HEK293 (cell line): ENCODE measurements around the gene JAZF1.
A peak's percentile ranks its signal among the peaks of the same experiment; 100 is the strongest.

Experiments used
- CTCF ChIA-PET: fragments of 350-600 bp; formaldehyde crosslinking; extraction: SDS; loops from one replicate; lab custom pipeline; 2021; ENCODE audit warnings: antibody characterized with exemption; lab: Yijun Ruan, JAX
- POLR2A ChIA-PET: fragments of 300-600 bp; formaldehyde crosslinking; extraction: SDS; loops from one replicate; lab custom pipeline; 2020; ENCODE audit warnings: antibody characterized with exemption, inconsistent platforms; lab: Yijun Ruan, JAX
- H3K27ac ChIP-seq: fragments of 200-500 bp; sonication (Bioruptor generic); 2 replicates; pipeline ENCODE4 v1.5.1; 2014; ENCODE audit warnings: low read depth, low read length, control low read depth, inconsistent platforms; ENCODE audit errors: extremely low read depth
- H3K36me3 ChIP-seq, 2 experiments: fragments of 200-500 bp in 1 of 2; sonication (Bioruptor generic) in 1 of 2; 1 replicate in 1 of 2; 2 replicates in 1 of 2; pipeline ENCODE4 v1.5.1; 2014 to 2017; ENCODE audit warnings: inconsistent platforms in 2 of 2, low read length in 2 of 2; ENCODE audit not compliant: control insufficient read depth in 2 of 2, insufficient read depth in 1 of 2
- H3K4me1 ChIP-seq: fragments of 200-500 bp; sonication (Bioruptor generic); 2 replicates; pipeline ENCODE4 v1.5.1; 2014; ENCODE audit warnings: mild to moderate bottlenecking, low read length, inconsistent platforms; ENCODE audit not compliant: control insufficient read depth, insufficient read depth
- H3K4me3 ChIP-seq: 2 replicates; pipeline ENCODE4 v1.5.1; 2011; ENCODE audit warnings: low read depth, mild to moderate bottlenecking, control low read depth, low read length, moderate library complexity
- H3K9me3 ChIP-seq: fragments of 200-500 bp; sonication (Bioruptor generic); 2 replicates; pipeline ENCODE4 v1.5.1; 2014; ENCODE audit warnings: low read depth, low read length, inconsistent platforms; ENCODE audit not compliant: control insufficient read depth, insufficient read depth
- EGR2 ChIP-seq: fragments of 450-650 bp; formaldehyde crosslinking; IDR thresholded peaks from 2 replicates; pipeline ENCODE4 v1.5.1; 2016; ENCODE audit warnings: low read depth, missing biosample characterization, missing genetic modification characterization
- PATZ1 ChIP-seq: fragments of 450-650 bp; formaldehyde crosslinking; IDR thresholded peaks from 2 replicates; pipeline ENCODE4 v1.5.1; 2016; ENCODE audit warnings: missing biosample characterization, missing genetic modification characterization
- PRDM10 ChIP-seq: fragments of 450-650 bp; formaldehyde crosslinking; IDR thresholded peaks from 2 replicates; pipeline ENCODE4 v1.5.1; 2016; ENCODE audit warnings: missing biosample characterization, missing genetic modification characterization
- REPIN1 ChIP-seq: fragments of 450-650 bp; formaldehyde crosslinking; IDR thresholded peaks from 2 replicates; pipeline ENCODE4 v1.5.1; 2017; ENCODE audit warnings: missing biosample characterization, missing genetic modification characterization, low read depth
- SP7 ChIP-seq: fragments of 450-650 bp; formaldehyde crosslinking; IDR thresholded peaks from 2 replicates; pipeline ENCODE4 v1.5.1; 2016; ENCODE audit warnings: missing biosample characterization, missing genetic modification characterization
- TSHZ1 ChIP-seq: fragments of 450-650 bp; formaldehyde crosslinking; IDR thresholded peaks from 2 replicates; pipeline ENCODE4 v1.5.1; 2016; ENCODE audit warnings: missing biosample characterization, missing genetic modification characterization, borderline replicate concordance
- YY2 ChIP-seq: fragments of 450-650 bp; formaldehyde crosslinking; IDR thresholded peaks from 2 replicates; pipeline ENCODE4 v1.5.1; 2016; ENCODE audit warnings: missing biosample characterization, missing genetic modification characterization
- ZNF146 ChIP-seq: fragments of 450-650 bp; formaldehyde crosslinking; IDR thresholded peaks from 2 replicates; pipeline ENCODE4 v1.5.1; 2016; ENCODE audit warnings: missing biosample characterization, missing genetic modification characterization
- ZNF175 ChIP-seq: fragments of 450-650 bp; formaldehyde crosslinking; IDR thresholded peaks from 2 replicates; pipeline ENCODE4 v1.5.1; 2016; ENCODE audit warnings: missing biosample characterization, missing genetic modification characterization
- ZNF302 ChIP-seq: fragments of 450-650 bp; formaldehyde crosslinking; IDR thresholded peaks from 2 replicates; pipeline ENCODE4 v1.5.1; 2016; ENCODE audit warnings: missing biosample characterization, missing genetic modification characterization, low read depth
- ZNF416 ChIP-seq: fragments of 450-650 bp; formaldehyde crosslinking; IDR thresholded peaks from 2 replicates; pipeline ENCODE4 v1.5.1; 2016; ENCODE audit warnings: missing biosample characterization, missing genetic modification characterization
- ZNF433 ChIP-seq: fragments of 450-650 bp; formaldehyde crosslinking; IDR thresholded peaks from 2 replicates; pipeline ENCODE4 v1.5.1; 2016; ENCODE audit warnings: missing biosample characterization, missing genetic modification characterization, low read depth
- ZNF544 ChIP-seq: fragments of 450-650 bp; formaldehyde crosslinking; IDR thresholded peaks from 2 replicates; pipeline ENCODE4 v1.5.0; 2017; ENCODE audit warnings: missing biosample characterization, missing genetic modification characterization
- ZNF610 ChIP-seq: fragments of 450-650 bp; formaldehyde crosslinking; IDR thresholded peaks from 2 replicates; pipeline ENCODE4 v1.5.1; 2016; ENCODE audit warnings: missing biosample characterization, missing genetic modification characterization, borderline replicate concordance
- ZSCAN16 ChIP-seq: fragments of 450-650 bp; formaldehyde crosslinking; IDR thresholded peaks from 2 replicates; pipeline ENCODE4 v1.5.1; 2016; ENCODE audit warnings: missing biosample characterization, missing genetic modification characterization

JAZF1 gene

DNA sequence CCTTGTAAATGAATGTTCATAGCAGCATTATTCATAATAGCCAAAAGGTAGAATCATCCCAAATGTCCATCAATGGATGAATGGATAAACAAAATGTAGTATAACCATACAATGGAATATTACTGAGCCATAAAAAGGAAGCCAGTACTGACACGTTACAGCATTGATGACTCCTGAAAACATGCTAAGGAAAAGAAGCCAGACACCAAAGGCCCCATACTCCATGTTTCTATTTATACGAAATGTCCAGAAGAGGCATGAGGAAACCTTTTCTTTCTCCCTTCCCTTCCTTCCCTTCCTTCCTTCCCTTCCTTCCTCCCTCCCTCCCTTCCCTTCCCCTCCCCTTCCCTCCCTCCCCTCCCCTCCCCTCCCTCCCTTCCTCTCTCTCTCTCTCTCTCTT lies 131.9 kb downstream of the JAZF1 start:
- no peak overlapping the region for H3K27ac ChIP-seq
- ChIA-PET CTCF (interaction anchor here (0.6 to 5.2 kb wide), 3 partner anchors 13 to 441 kb away, joined by 3 to 29 read pairs (median 5); no protein-coding TSS in a partner anchor), POLR2A (no interaction called here)
- no peaks in the 10 kb centered on the region for H3K9me3 ChIP-seq
- H3K36me3 ChIP-seq, result no peaks in the 10 kb centered on the region
- no peak overlapping the region for H3K4me3 ChIP-seq
- no peak for TF ChIP-seq ZNF302 (tag by site-specific recombination)
- no peak for TF ChIP-seq EGR2 (tag by site-specific recombination)
- TF ChIP-seq TSHZ1 (tag by site-specific recombination), result no peak
- TF ChIP-seq REPIN1 (tag by site-specific recombination), result no peak
- TF ChIP-seq ZNF146 (tag by site-specific recombination), result peak; percentile 52; the same call in 1 of the 2 replicates
- TF ChIP-seq PATZ1 (tag by site-specific recombination), result no peak
- H3K4me1 ChIP-seq, result no peaks in the 10 kb centered on the region

DNA sequence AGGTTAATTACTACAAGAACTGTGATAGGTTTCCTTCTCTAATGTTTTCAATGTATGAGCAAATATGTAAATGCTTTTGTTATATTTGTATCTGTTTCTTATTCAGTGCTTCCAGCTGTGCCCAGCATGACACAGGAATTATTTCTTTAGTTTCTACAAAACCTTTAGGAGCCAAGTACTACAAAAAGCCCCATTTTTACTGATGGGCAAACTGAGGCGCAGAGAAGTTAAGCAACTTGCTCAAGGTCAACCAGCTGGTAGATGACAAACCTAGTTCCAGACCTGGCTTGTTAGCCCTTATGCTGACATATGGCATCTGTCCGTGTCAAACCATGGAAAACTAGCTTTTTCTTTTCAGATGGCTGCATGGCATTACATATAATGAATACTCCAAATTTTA lies 134.6 kb downstream of the JAZF1 start:
- no peak overlapping the region for H3K4me3 ChIP-seq
- H3K27ac ChIP-seq, result no peak overlapping the region
- ChIA-PET CTCF (interaction anchor here (1.4 to 5.2 kb wide), 3 partner anchors 16 to 49 kb away, joined by 4 to 29 read pairs (median 8); no protein-coding TSS in a partner anchor), POLR2A (no interaction called here)
- no peaks in the 10 kb centered on the region for H3K9me3 ChIP-seq
- no peaks in the 10 kb centered on the region for H3K36me3 ChIP-seq
- H3K4me1 ChIP-seq, result no peaks in the 10 kb centered on the region
- TF ChIP-seq YY2 (tag by site-specific recombination) (no peak), ZSCAN16 (tag by site-specific recombination) (no peak), ZNF175 (tag by site-specific recombination) (no peak), ZNF544 (tag by site-specific recombination) (no peak), ZNF433 (tag by site-specific recombination) (no peak), ZNF610 (tag by site-specific recombination) (no peak), PRDM10 (tag by site-specific recombination) (no peak), ZNF416 (tag by site-specific recombination) (no peak), SP7 (tag by site-specific recombination) (no peak)
